Hematopoietic multipotent progenitor cell (in vitro differentiated cells): ENCODE results near the gene HUS1B. TPM values are rescaled to one million over a fixed set of nuclear protein-coding genes. Genes with fewer than 3 reads are reported as not detected.

Experiments used
- DNase-seq, 3 donors: peaks; one replicate each; pipeline ENCODE4 v3.0.0-alpha.2; 2011 to 2015; ENCODE audit warnings: low read depth in 2 of 3, low spot score in 2 of 3
- total RNA-seq: library from RNA; depleted of rRNA; stranded (reverse); fragments of >200 nt; gene quantifications from one replicate; pipeline ENCODE4 v1.2.3, GENCODE V29; 2012

Gene HUS1B
- total RNA-seq, 1 donor: 2.2 TPM

- DNase-seq: no peak
Measured at GRCh38 chr6:626236-626635, 30.7 kb downstream of the HUS1B start.

GRCh38 chr6:624979-625378, 31.9 kb downstream of the HUS1B start:
- peak in 1 of 3 donors; percentile 30 for DNase-seq

DNA sequence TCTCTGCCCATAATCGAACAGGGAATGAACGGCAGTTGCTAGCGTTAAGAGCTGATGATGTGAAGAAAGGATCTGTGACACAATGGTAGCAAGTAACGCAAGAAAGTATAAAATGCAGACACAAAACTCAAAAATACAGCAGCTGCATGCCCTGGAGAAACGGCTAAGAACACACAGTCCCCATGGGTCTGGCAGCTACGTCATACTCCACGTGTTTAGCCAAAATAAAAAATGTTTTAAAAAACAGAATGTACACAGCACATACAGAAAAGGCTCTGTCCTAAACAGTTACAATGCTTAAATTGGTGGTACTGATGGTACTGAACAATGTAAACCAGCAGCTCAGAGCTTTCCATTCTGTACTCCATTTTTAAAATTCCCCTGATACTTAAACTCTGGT, 34.4 kb downstream of the HUS1B start:
- no peak for DNase-seq

GRCh38 chr6:621931-622330, 35.0 kb downstream of the HUS1B start:
- DNase-seq: no peak

DNA sequence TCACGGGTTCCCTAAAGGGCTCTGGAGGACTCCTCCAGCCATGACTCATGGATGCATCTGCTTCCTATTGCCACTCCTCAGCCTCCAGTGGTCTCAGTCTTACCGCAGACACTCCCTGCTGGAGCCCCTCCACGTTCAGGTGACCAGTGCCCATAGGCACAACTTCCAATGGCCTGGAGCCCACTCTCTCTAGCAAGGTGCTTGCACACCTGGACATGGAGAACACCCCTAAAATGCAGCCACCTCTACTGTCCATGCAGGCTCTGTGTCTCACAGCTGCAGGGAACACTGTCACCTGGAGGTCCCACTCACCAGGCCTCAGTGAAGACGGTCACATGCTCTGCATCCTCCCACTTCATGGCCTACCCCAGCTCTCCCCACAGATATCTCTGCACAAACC, 36.0 kb downstream of the HUS1B start:
- no peak for DNase-seq

DNA sequence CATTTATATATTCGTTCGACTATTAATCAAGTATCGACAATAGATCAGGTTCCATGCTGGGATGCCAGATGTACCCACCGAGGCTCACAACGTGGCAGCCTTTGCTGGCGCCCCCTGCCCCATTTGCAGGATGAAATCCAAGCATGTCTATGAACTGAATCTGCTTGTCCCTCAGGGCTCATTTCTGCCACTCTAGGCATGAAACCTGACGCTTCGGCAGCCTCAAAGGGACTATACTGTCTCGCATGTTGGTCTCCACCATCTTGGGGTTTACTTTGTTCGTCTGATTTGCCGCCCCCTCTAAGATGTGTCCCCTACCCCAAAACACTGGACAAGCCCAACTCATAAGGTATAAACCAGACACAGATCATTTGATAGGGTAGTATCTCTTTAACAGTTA, 36.7 kb downstream of the HUS1B start:
- no peak for DNase-seq

GRCh38 chr6:617456-618100, 39.3 kb downstream of the HUS1B start:
- DNase-seq: no peak

DNA sequence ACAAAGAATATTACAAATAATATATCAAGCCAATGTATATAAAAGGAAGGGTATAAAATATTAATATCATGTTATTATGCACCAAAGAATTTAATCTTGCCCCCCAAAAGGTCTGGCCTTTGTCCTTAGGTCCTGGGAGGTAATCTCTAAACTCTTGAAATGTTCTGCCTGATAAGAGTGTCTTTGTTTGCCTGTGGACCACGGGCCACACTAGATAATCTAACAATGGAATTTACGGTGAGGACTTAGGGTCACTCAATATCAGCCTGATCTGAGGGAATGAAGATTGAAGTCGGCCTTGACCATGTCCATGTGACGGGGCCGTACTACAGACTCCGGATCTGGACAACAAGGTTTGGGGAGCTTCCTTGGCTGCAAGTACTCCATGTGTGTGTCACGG, 42.9 kb downstream of the HUS1B start:
- DNase-seq: no peak

DNA sequence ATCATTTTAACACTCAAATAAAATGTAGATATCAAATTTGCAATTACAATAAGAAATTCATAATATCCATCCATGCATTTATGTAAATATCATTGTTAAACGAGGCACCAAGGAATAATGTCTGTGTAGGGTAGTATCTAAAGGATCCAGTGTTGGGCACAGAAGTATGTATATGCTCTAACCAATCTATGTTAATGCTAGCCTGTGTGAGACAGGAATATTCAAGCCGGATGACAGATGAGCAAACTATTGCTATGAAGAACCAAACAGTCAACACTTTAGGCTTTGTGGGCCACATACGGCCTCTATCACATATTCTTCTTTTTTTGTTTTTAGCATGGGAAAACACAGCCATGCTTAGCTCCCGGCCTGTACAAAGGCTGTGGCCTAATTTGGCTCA, 45.0 kb downstream of the HUS1B start:
- DNase-seq: no peak

DNA sequence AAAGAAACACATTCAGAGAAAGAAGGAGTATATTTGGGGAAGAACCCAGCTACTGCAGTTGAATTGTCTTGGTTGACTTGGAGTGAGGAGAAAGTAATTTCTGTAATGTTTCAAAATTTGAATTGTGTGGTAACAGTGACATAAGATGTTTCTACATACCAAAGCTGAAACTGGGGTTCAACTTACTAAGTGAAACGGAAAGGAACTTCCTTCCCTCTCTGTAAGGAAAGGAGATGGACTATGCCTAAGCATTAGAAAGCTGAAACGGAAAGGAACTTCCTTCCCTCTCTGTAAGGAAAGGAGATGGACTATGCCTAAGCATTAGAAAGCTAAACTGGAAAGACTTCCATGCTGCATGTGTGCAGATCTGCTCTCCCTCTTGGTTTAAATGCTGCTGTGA, 46.0 kb downstream of the HUS1B start:
- DNase-seq: no peak

- DNase-seq: no peak
Measured at GRCh38 chr6:609905-610304, 47.0 kb downstream of the HUS1B start.

DNA sequence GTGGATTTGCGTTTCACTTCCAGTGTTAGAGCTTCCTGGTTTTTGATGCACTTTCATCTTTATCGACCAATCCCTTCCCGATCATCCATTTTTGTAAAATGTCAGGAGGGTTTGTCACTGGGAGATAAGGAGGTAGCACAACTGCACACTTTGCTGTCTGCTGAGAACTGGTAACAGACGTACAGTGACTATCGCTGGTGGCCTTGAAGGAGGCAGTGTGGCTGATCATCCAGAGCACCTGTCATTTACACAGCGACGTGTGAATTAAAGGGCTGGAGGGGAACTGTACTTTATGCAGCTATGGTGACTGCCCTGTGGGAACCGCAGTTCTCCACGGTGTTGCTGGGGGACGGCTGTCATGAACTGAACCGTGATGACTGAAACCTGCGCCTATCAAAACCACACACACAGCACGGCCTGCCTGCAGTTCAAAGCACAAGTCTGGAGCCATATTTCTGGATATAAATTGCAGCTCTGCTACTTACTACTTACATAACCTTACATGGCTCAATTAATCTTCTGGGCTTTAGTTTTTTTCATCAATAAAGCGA, 50.0 kb downstream of the HUS1B start:
- no peak for DNase-seq

Other genes with a start within 250 kb of the HUS1B start
- 18.6 TPM for gene EXOC2, start 36.0 kb upstream of the HUS1B start, total RNA-seq